ENCODE results near the gene LRSAM1.

- TF ChIP-seq, protein P1, sequence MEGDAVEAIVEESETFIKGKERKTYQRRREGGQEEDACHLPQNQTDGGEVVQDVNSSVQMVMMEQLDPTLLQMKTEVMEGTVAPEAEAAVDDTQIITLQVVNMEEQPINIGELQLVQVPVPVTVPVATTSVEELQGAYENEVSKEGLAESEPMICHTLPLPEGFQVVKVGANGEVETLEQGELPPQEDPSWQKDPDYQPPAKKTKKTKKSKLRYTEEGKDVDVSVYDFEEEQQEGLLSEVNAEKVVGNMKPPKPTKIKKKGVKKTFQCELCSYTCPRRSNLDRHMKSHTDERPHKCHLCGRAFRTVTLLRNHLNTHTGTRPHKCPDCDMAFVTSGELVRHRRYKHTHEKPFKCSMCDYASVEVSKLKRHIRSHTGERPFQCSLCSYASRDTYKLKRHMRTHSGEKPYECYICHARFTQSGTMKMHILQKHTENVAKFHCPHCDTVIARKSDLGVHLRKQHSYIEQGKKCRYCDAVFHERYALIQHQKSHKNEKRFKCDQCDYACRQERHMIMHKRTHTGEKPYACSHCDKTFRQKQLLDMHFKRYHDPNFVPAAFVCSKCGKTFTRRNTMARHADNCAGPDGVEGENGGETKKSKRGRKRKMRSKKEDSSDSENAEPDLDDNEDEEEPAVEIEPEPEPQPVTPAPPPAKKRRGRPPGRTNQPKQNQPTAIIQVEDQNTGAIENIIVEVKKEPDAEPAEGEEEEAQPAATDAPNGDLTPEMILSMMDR (IDR thresholded peaks at IDR 0.05), result no peak
- TF ChIP-seq EP300 (IDR thresholded peaks at IDR 0.05), result no peak
Observed at GRCh38 chr9:127493592-127494303, 42.4 kb downstream of the LRSAM1 start.
